BJ (cell line): ENCODE measurements around the gene HOXB3. TPM values are rescaled to one million over a fixed set of nuclear protein-coding genes. Genes with fewer than 3 reads are reported as not detected.

Experiments
- CTCF ChIA-PET: fragments of 350-600 bp; formaldehyde crosslinking; extraction: SDS; loops from one replicate; lab custom pipeline; 2021; ENCODE audit warnings: antibody characterized with exemption, inconsistent platforms; lab: Yijun Ruan, JAX
- POLR2A ChIA-PET: fragments of 300-600 bp; sonication (Branson Sonifier 250); formaldehyde crosslinking; extraction: SDS; loops from one replicate; lab custom pipeline; 2021; ENCODE audit warnings: antibody characterized with exemption; lab: Charles Lee
- DNase-seq: peaks from one replicate; pipeline ENCODE4 v3.0.0-alpha.2; 2011; ENCODE audit warnings: low read depth
- H3K27me3 ChIP-seq: 2 replicates; pipeline ENCODE4 v1.6.0; 2011; ENCODE audit warnings: low read length; ENCODE audit not compliant: control insufficient read depth, insufficient read depth
- H3K36me3 ChIP-seq: 2 replicates; pipeline ENCODE4 v1.5.1; 2011; ENCODE audit warnings: low read length; ENCODE audit not compliant: control insufficient read depth, insufficient read depth
- H3K4me3 ChIP-seq: 2 replicates; pipeline ENCODE4 v1.5.1; 2011; ENCODE audit warnings: low read depth, mild to moderate bottlenecking, control low read depth, low read length
- polyA plus RNA-seq: library from polyadenylated mRNA; depleted of rRNA; stranded (reverse); fragments of >200 nt; gene quantifications from 2 replicates; pipeline ENCODE4 v1.2.3, GENCODE V29; 2011
- TF ChIP-seq, protein P1 (sequence below): IDR thresholded peaks from 2 replicates; pipeline ENCODE4 v1.5.1; 2011; ENCODE audit warnings: low read depth, mild to moderate bottlenecking, control low read depth, inconsistent platforms, low read length, moderate library complexity; ENCODE audit not compliant: insufficient read depth

Gene HOXB3
- polyA plus RNA-seq, 1 experiment: not detected

GRCh38 chr17:48603959-48604769, 14.1 kb upstream of the HOXB3 start:
- H3K36me3 ChIP-seq: no peaks in the 10 kb centered on the region
- ChIA-PET POLR2A (no interaction called here), CTCF (interaction anchor here (0.6 to 0.9 kb wide), 6 partner anchors 9 to 600 kb away, joined by 3 to 5 read pairs (median 3); no protein-coding TSS in a partner anchor)
- TF ChIP-seq, protein P1, sequence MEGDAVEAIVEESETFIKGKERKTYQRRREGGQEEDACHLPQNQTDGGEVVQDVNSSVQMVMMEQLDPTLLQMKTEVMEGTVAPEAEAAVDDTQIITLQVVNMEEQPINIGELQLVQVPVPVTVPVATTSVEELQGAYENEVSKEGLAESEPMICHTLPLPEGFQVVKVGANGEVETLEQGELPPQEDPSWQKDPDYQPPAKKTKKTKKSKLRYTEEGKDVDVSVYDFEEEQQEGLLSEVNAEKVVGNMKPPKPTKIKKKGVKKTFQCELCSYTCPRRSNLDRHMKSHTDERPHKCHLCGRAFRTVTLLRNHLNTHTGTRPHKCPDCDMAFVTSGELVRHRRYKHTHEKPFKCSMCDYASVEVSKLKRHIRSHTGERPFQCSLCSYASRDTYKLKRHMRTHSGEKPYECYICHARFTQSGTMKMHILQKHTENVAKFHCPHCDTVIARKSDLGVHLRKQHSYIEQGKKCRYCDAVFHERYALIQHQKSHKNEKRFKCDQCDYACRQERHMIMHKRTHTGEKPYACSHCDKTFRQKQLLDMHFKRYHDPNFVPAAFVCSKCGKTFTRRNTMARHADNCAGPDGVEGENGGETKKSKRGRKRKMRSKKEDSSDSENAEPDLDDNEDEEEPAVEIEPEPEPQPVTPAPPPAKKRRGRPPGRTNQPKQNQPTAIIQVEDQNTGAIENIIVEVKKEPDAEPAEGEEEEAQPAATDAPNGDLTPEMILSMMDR: no peak
- DNase-seq: no peak
- H3K27me3 ChIP-seq: peaks cover 92% of the 10 kb centered on the region
- no peak overlapping the region for H3K4me3 ChIP-seq

DNA sequence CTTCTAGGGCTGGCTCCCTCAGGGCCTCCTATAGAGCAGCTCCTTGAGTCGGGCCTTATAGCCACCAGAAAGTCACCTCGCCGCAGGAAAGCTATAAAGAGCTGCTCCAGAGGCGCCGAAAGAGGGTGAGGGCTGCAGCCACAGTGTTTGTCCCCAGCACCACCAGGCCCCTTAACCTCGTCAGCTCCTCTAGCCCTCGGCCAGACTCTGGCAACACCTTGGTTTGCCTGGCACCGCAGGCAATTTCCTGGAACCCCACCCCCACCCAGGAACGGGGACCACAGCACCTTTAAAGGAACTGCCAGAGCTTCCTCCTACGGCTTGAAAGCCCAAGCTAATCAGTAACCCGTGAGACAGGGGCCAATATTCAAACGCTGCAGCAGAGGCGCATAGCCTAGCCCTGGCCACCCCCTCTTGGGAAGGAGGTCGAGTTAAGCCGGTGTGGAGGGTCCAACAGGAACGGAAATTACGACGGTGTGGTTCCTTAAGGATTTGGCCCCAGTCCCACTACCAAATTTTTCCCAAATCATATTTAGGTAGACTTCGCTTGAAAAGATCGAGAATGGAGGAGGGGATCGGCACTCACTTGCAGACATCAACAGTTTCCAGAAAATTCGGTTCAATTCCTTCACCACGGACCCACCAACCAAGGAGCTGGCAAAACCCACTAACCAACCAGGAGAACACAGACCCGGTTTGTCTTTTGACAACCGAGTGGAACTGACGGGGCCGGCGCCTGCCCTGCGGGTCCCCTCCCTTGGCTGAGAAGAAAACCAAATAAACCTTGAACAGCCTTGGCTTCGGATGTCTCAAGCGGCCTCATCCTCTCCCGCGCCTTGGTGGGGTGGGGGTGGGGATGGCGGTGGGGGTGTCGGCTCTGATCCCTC, 11.7 kb upstream of the HOXB3 start:
- no peak overlapping the region for H3K4me3 ChIP-seq
- POLR2A ChIA-PET: no interaction called here
- no peak for DNase-seq
- CTCF ChIA-PET: interaction anchor here (0.8 to 1.9 kb wide), 16 partner anchors 8 to 442 kb away, joined by 3 to 9 read pairs (median 4); partner anchors contain the start of gene HOXB5
- H3K27me3 ChIP-seq: peaks cover 94% of the 10 kb centered on the region
- no peaks in the 10 kb centered on the region for H3K36me3 ChIP-seq
- TF ChIP-seq, protein P1: no peak

GRCh38 chr17:48601207-48601538, 11.1 kb upstream of the HOXB3 start:
- CTCF ChIA-PET: interaction anchor here (0.6 to 1.9 kb wide), 16 partner anchors 8 to 385 kb away, joined by 3 to 9 read pairs (median 3); partner anchors contain the start of gene HOXB5
- TF ChIP-seq, protein P1: no peak
- no peak for DNase-seq
- Histone ChIP-seq H3K27me3 (peaks cover 94% of the 10 kb centered on the region), H3K4me3 (no peak overlapping the region), H3K36me3 (no peaks in the 10 kb centered on the region)
- POLR2A ChIA-PET: no interaction called here

DNA sequence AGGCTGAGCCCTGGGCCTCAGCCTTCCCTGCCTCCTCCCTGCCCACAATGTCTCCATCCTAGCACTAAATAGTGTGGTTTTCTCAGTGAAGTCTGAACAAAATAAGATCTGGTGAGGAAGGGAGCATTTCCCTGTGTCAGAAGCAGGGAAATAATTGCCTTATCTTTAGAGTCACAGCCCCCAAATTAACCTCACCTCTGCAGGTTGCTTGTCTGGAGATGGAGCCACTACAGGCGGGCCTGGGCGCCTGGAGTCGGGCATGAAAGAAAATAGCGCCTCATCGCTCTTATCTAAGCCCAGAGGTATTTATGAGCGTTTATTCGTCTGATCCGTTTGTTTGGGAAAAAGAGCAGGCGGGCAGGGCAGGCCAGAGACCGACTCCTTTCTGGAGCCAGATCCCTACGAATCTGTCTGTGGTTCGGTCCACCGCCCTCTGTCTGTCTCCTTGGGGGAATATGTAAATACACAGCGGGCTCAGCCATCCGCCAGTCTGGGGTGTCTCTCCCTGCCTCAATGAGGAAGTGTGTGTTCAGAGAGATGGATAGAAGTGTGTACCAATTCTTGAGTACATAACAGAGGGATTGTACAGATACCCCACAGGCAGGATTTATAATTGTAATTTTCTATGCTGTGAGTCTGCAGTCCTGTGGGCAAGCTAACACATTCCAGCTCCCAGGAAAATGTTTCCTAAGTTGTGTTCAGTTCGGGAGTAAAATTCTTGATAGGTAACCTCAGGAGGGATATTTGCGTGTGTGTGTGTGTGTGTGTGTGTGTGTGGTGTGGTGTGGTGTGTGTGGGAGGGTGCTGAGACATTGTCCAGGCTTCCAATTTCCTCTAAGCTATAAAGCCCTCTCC, 10.4 kb upstream of the HOXB3 start:
- TF ChIP-seq, protein P1: no peak
- DNase-seq: no peak
- POLR2A ChIA-PET: no interaction called here
- peaks cover 95% of the 10 kb centered on the region for H3K27me3 ChIP-seq
- H3K4me3 ChIP-seq: no peak overlapping the region
- CTCF ChIA-PET: interaction anchor here (0.6 to 1.9 kb wide), 7 partner anchors 9 to 384 kb away, joined by 3 to 9 read pairs (median 4); no protein-coding TSS in a partner anchor
- no peaks in the 10 kb centered on the region for H3K36me3 ChIP-seq
